HG02763 (cell line): Measurements from ENCODE around the gene SYMPK.
A peak's percentile ranks its signal among the peaks of the same experiment; 100 is the strongest.

ENCODE experiments used
- ATAC-seq: cut with Tn5 transposase; IDR thresholded peaks from one replicate; pipeline ENCODE4 v1.9.1; 2021; ENCODE audit warnings: mild to moderate bottlenecking, moderate library complexity; ENCODE audit not compliant: unreplicated experiment

The SYMPK gene

GRCh38 chr19:45886427-45887199 lies 23.7 kb upstream of the SYMPK start:
- peak; percentile 50 for ATAC-seq

- ATAC-seq, result peak; percentile 37
These were observed 22.8 kb upstream of the SYMPK start, which contains the start of gene IRF2BP1 for GRCh38 chr19:45885556-45886426. Gene IRF2BP1 (minus strand): TSS chr19:45886141. CDS start chr19:45885774, 367 bp downstream.

DNA sequence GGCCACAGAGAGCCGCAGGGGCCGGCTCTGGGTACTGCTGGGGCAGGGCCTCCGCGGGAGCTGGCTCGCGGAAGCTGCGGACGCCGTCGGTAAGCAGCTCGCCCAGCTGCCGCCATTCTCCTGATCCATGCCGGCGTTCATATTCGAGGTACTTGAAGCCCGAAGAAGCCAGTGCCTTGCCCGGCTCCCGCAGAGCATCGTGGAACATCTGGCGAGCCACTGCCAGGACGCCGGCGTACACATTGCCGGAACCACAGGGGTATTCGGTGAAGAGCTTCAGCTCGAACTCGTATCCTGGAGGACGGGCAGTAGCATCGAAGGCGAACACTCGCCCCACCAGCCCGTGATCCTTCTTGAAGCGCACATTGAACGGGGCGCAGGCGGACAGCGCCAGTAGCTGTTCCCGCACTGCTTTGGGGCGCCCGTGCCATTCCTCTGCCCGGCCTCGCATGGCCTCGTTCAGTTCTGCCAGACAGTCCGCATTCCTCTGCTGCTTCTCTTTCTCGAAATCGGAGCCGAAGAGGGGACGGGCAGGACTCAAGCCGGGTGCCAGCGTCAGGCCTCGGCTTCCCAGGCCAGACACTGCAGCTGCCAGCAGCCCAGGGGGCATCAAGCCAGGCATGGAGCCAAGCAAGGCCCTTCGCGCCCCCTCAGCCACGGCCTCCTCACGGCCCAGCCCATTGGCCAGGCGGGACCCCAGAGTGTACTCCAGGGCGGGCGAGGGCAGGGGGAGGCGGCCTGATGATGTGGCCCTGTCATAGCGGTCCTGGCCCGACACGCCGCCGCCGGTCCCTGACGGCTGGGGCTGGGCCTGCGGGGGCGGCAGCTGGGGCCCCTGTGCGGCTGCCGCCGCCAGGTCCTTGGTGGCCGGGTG lies 22.0 kb upstream of the SYMPK start:
- peak; percentile 4 for ATAC-seq

DNA sequence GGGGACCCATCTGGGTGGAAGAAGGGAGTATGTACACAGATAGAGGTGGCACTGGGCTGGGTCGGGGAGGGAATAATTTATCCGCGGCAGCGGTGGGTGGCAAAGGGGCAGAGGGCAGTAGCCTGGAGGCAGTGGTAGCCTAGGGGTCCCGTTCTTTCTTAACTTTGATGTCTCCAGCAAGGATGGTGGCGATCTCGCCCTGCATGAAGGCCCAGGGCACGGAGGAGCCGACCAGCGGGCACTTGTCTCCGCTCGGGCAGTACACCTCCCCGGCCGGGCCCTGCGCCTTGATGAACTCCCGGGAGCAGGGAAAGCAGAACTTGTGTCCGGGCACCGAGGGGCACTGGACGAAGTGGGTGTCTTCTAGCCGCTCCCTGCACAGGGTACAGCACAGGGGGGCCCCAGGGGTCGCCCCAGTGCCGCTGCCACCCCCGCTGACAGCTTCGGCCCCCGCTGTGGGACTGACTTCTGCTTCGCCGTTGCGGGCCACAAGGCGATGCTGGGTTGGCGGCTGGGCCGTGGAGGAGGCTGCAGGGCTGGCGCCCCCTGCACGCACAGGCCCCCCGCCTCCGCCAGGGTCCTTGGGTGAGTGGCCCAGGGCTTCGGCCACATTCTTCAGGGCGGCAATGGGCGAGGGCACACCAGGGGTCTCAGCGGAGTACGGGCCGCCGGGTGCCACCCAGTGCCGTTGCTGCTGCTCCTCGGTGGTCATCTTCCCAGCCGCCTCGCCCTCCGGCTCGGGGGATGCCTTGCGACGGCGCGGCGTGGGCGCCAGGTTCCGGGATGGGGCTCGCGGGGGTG lies 21.1 kb upstream of the SYMPK start:
- ATAC-seq, result no peak

GRCh38 chr19:45883586-45883880 lies 20.6 kb upstream of the SYMPK start:
- no peak for ATAC-seq

DNA sequence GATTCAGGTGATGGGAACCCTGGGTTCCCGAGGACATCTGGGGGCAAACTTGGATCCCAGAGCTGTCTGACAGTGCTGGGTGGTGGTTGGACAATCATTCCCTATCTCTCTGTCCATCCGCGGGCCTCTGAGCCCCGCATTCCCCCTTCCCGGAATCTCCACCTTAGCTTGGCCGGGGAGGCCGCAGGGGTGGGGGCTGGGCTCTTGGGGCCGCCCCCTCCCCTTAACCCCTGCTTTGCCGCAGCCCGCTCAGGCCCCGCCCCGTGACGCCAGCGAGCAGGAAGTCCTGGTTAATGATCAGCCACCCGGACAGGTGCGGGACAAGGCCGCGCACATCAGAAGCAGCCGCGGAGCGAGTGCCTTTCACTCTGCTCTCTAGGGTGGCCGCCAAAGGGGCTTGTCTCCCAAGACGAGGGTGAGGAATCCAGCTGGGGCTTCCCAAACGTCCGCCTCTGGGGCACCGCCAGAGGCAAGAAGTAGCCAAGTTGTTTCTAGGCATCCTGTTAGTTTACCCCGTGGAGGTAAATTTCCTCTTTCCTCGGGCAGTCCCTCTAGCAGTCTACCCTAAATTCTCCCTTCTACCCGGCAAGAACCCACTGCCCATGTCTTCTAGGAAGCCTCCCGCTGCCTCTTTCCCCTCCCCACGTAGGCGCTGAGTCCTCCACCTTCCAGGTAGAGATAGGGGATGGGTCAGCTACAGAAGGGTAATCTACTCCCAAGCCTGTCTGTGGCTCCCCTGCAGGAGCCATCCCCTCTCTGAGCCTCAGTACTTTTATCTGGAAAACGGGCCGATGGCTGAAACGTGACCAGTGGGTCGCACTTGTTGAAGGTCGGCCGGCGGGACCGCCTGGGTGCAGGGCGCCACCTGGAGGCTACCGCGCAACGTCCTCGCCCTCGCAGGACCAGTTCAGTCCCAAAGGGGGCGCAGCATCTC lies 20.0 kb upstream of the SYMPK start:
- no peak for ATAC-seq

GRCh38 chr19:45881909-45882528 lies 19.1 kb upstream of the SYMPK start:
- no peak for ATAC-seq

GRCh38 chr19:45881082-45881908 lies 18.3 kb upstream of the SYMPK start:
- ATAC-seq, result no peak

DNA sequence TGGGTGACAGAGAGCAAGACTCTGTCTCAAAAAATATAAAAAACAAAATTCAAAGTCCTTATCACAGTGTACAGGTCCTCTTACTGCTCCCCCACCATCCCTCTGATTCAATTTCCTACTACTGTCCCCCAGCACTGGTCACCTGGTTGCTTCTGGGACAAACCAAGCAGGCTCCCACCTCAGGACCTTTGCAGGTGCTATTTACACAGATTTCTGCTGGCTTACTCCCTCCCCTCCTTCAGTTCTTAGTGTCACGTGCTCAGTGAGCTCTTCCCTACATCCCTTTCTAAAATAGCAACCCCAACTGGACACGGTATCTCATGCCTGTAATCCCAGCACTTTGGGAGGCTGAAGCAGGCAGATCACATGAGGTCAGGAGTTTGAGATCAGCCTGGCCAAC lies 17.0 kb upstream of the SYMPK start:
- no peak for ATAC-seq

DNA sequence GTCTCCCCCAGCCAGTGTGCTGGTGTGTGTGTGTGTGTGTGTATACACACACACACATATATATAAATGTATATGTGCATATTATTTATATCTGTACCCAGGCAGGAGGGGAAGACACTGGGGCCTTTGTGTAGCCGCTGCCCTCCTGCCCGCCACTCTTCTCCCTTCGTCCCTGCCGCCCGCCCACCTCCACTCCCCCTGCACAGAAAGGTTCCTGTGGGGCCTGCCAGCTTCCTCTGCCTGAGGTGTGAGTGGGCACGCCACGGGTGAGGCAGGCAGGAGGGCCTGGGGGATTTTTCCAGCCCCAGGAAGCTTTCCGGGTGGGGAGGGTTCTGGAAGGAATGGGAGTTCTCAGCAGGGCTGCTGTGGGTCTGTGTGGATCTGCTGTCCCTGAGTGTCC lies 16.1 kb upstream of the SYMPK start:
- no peak for ATAC-seq

- ATAC-seq, result no peak
These were observed 15.3 kb upstream of the SYMPK start for GRCh38 chr19:45878043-45878794.

- no peak for ATAC-seq
These were observed 13.7 kb upstream of the SYMPK start for GRCh38 chr19:45876411-45877197.

DNA sequence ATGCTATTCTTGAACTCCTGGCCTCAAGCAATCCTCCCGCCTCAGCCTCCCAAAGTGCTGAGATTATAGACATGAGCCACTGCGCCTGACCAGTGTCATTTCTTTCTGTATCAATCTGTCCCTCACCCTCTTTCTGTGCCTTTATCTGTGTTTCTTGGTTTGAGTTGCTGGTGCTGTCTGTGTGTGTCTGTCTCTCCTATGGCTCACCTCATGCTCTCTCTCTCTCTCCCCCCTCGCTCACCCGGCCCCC lies 13.1 kb upstream of the SYMPK start:
- no peak for ATAC-seq

GRCh38 chr19:45874620-45874966 lies 11.6 kb upstream of the SYMPK start:
- ATAC-seq, result no peak

- no peak for ATAC-seq
These were observed 10.3 kb upstream of the SYMPK start for GRCh38 chr19:45873219-45873772.

GRCh38 chr19:45872095-45872919 lies 9.4 kb upstream of the SYMPK start:
- ATAC-seq, result no peak
